KMS-11 (cell line): ENCODE data around the gene SEMA5A.
A peak's percentile ranks its signal among the peaks of the same experiment; 100 is the strongest.

Experiments used
- H2AFZ ChIP-seq: fragments of 200-600 bp; sonication (generic); 2 replicates; pipeline ENCODE4 v1.6.1; 2016; ENCODE audit warnings: antibody characterized with exemption, mixed run types, low read depth
- H3K27ac ChIP-seq: fragments of 200-600 bp; sonication (generic); 2 replicates; pipeline ENCODE4 v1.6.1; 2016; ENCODE audit warnings: mild to moderate bottlenecking, mixed run types
- H3K27me3 ChIP-seq: fragments of 200-600 bp; sonication (generic); 2 replicates; pipeline ENCODE4 v1.6.1; 2017; ENCODE audit warnings: mild to moderate bottlenecking, low read depth, mixed run types, moderate library complexity; ENCODE audit not compliant: insufficient read depth
- H3K36me3 ChIP-seq: fragments of 200-600 bp; sonication (generic); 2 replicates; pipeline ENCODE4 v1.6.1; 2017; ENCODE audit warnings: mild to moderate bottlenecking, mixed run types; ENCODE audit not compliant: insufficient read depth
- H3K4me1 ChIP-seq: fragments of 200-600 bp; sonication (generic); 2 replicates; pipeline ENCODE4 v1.6.1; 2016; ENCODE audit warnings: mild to moderate bottlenecking, low read depth, mixed run types; ENCODE audit not compliant: poor library complexity, severe bottlenecking
- H3K4me2 ChIP-seq: fragments of 200-600 bp; sonication (generic); 2 replicates; pipeline ENCODE4 v1.7.0; 2016; ENCODE audit warnings: mild to moderate bottlenecking, mixed run types
- H3K4me3 ChIP-seq: fragments of 200-600 bp; sonication (generic); IDR thresholded peaks from 2 replicates; pipeline ENCODE4 v1.6.1; 2017; ENCODE audit warnings: low read depth, low read length, mixed read lengths; ENCODE audit not compliant: insufficient read depth
- H3K79me2 ChIP-seq: fragments of 200-600 bp; sonication (generic); 2 replicates; pipeline ENCODE4 v1.6.1; 2016; ENCODE audit warnings: low read depth, mixed run types; ENCODE audit not compliant: insufficient read depth
- H3K9ac ChIP-seq: fragments of 200-600 bp; sonication (generic); 2 replicates; pipeline ENCODE4 v1.6.1; 2016; ENCODE audit warnings: mild to moderate bottlenecking, mixed run types
- H4K20me1 ChIP-seq: fragments of 200-600 bp; sonication (generic); 2 replicates; pipeline ENCODE4 v1.6.1; 2016; ENCODE audit warnings: mild to moderate bottlenecking, mixed run types; ENCODE audit not compliant: insufficient read depth
- CTCF ChIP-seq: fragments of 200-600 bp; sonication (generic); conservative IDR thresholded peaks from 2 replicates; pipeline ENCODE4 v1.6.1; 2017; ENCODE audit warnings: low read depth, mild to moderate bottlenecking, antibody characterized with exemption, low read length, moderate library complexity, mixed read lengths

SEMA5A gene

GRCh38 chr5:9545992-9546851, at the start of gene SEMA5A:
TSS of gene SEMA5A (minus strand) at chr5:9546075. CDS start at chr5:9379946, 166,129 bp downstream.
- Histone ChIP-seq H3K4me1 (peaks cover 9% of the 10 kb centered on the region), H2AFZ (peak within 1 kb of the TSS; percentile 90), H3K4me3 (no peak within 1 kb of the TSS), H3K27ac (no peak within 1 kb of the TSS), H3K79me2 (no peaks in the 10 kb centered on the region), H3K36me3 (no peaks in the 10 kb centered on the region), H4K20me1 (no peaks in the 10 kb centered on the region), H3K27me3 (no peaks in the 10 kb centered on the region), H3K9ac (peak within 1 kb of the TSS; percentile 16; the same call in 1 of the 2 replicates), H3K4me2 (peak within 1 kb of the TSS; percentile 99)
- no peak for TF ChIP-seq CTCF

GRCh38 chr5:9594913-9595312, 49.0 kb upstream of the SEMA5A start:
- H3K27me3 ChIP-seq = no peaks in the 10 kb centered on the region
- H3K36me3 ChIP-seq = no peaks in the 10 kb centered on the region
- no peaks in the 10 kb centered on the region for H4K20me1 ChIP-seq
- no peak overlapping the region for H3K4me3 ChIP-seq
- no peak overlapping the region for H3K9ac ChIP-seq
- H3K4me1 ChIP-seq = no peaks in the 10 kb centered on the region
- H3K4me2 ChIP-seq = no peak overlapping the region
- no peak for TF ChIP-seq CTCF
- H3K79me2 ChIP-seq = no peaks in the 10 kb centered on the region
- H2AFZ ChIP-seq = no peak overlapping the region
- H3K27ac ChIP-seq = no peak overlapping the region

- no peak overlapping the region for H3K4me2 ChIP-seq
- H3K9ac ChIP-seq = no peak overlapping the region
- no peaks in the 10 kb centered on the region for H4K20me1 ChIP-seq
- H2AFZ ChIP-seq = no peak overlapping the region
- H3K27me3 ChIP-seq = no peaks in the 10 kb centered on the region
- H3K4me3 ChIP-seq = no peak overlapping the region
- no peak for TF ChIP-seq CTCF
- no peak overlapping the region for H3K27ac ChIP-seq
- H3K4me1 ChIP-seq = no peaks in the 10 kb centered on the region
- H3K36me3 ChIP-seq = no peaks in the 10 kb centered on the region
- H3K79me2 ChIP-seq = no peaks in the 10 kb centered on the region
These were observed 43.4 kb upstream of the SEMA5A start for GRCh38 chr5:9589049-9589835.

- no peaks in the 10 kb centered on the region for H3K79me2 ChIP-seq
- TF ChIP-seq CTCF = no peak
- no peak overlapping the region for H3K4me3 ChIP-seq
- H3K4me2 ChIP-seq = no peak overlapping the region
- no peaks in the 10 kb centered on the region for H4K20me1 ChIP-seq
- no peaks in the 10 kb centered on the region for H3K4me1 ChIP-seq
- H3K27me3 ChIP-seq = no peaks in the 10 kb centered on the region
- no peak overlapping the region for H2AFZ ChIP-seq
- H3K9ac ChIP-seq = no peak overlapping the region
- H3K36me3 ChIP-seq = no peaks in the 10 kb centered on the region
- H3K27ac ChIP-seq = no peak overlapping the region
These were observed 42.4 kb upstream of the SEMA5A start for GRCh38 chr5:9588254-9588653.
